Vagina (tissue), 2 donors: Measurements from ENCODE around the gene CDC14B.

Experiments used
- POLR2A ChIP-seq, 2 donors: fragments of 450-650 bp; IDR thresholded peaks; one replicate each; pipeline ENCODE4 v1.6.1; 2017; ENCODE audit warnings: antibody characterized with exemption in 2 of 2, mild to moderate bottlenecking in 2 of 2, moderate library complexity in 2 of 2
- TF ChIP-seq, protein P1 (sequence below), 3 experiments: fragments of 450-650 bp in 2 of 3; fragments of 200-600 bp in 1 of 3; sonication (generic) in 1 of 3; IDR thresholded peaks; one replicate each; pipeline ENCODE4 v1.5.1; 2017 to 2019; ENCODE audit warnings: antibody characterized with exemption in 3 of 3, mild to moderate bottlenecking in 2 of 3, moderate library complexity in 2 of 3

GRCh38 chr9:96566498-96567202 is 53.0 kb downstream of the CDC14B start:
- TF ChIP-seq POLR2A (IDR thresholded peaks at IDR 0.05): no peak
- TF ChIP-seq, protein P1, sequence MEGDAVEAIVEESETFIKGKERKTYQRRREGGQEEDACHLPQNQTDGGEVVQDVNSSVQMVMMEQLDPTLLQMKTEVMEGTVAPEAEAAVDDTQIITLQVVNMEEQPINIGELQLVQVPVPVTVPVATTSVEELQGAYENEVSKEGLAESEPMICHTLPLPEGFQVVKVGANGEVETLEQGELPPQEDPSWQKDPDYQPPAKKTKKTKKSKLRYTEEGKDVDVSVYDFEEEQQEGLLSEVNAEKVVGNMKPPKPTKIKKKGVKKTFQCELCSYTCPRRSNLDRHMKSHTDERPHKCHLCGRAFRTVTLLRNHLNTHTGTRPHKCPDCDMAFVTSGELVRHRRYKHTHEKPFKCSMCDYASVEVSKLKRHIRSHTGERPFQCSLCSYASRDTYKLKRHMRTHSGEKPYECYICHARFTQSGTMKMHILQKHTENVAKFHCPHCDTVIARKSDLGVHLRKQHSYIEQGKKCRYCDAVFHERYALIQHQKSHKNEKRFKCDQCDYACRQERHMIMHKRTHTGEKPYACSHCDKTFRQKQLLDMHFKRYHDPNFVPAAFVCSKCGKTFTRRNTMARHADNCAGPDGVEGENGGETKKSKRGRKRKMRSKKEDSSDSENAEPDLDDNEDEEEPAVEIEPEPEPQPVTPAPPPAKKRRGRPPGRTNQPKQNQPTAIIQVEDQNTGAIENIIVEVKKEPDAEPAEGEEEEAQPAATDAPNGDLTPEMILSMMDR (IDR thresholded peaks at IDR 0.05): peak in 2 of 3 experiments; percentile 59 to 83
